Smooth muscle cell of the umbilical artery (primary cell): Measurements from ENCODE around the gene METTL9. TPM values are rescaled to one million over a fixed set of nuclear protein-coding genes. Genes with fewer than 3 reads are reported as not detected.

ENCODE experiments used
- total RNA-seq: library from RNA; depleted of rRNA; stranded (reverse); fragments of >200 nt; gene quantifications from 2 replicates; pipeline ENCODE4 v1.2.3, GENCODE V29; 2014

Gene METTL9
- total RNA-seq: 177 and 203 TPM in 2 replicates

GRCh38 chr16:21599122-21600030 lies at the start of gene METTL9:
Gene METTL9 (plus strand): TSS chr16:21599577. CDS start chr16:21599734, 157 bp downstream.

GRCh38 chr16:21652453-21652852 lies 53.1 kb downstream of the METTL9 start, which contains the start of gene IGSF6:
Gene IGSF6 (minus strand): TSS chr16:21652608. CDS start chr16:21652598, 10 bp downstream.

GRCh38 chr16:21663889-21664647 lies 64.7 kb downstream of the METTL9 start, which contains the start of gene OTOA:
Gene OTOA (plus strand): TSS chr16:21663968. CDS start chr16:21678515, 14,547 bp downstream.

Other genes with a start within 250 kb of the METTL9 start
- not detected in 2 replicates for gene IGSF6, start 53.0 kb downstream of the METTL9 start, total RNA-seq
- gene OTOA, start 64.4 kb downstream of the METTL9 start, total RNA-seq: 0.09 TPM in 1 of 2 replicates, not detected in the other